ENCODE data around the gene CTXN1. TPM values are rescaled to one million over a fixed set of nuclear protein-coding genes. Genes with fewer than 3 reads are reported as not detected.

CTXN1 gene
- 10 to 100 TPM; 18.3 to 33.3 (median 26.4) TPM for total RNA-seq

- peak within 1 kb of the TSS; percentile 94 to 97 (median 94) for H3K27ac ChIP-seq
- peak; percentile 64 for ATAC-seq
- WGBS, 2 donors (ENCODE audit: low coverage in 1 of 2), result 0 to 7% methylated on average over 1 to 2 of the region's 65 CpGs
Observed at GRCh38 chr19:7926021-7926726, at the start of gene CTXN1. CTXN1 (minus strand) TSS chr19:7926135; CDS start chr19:7925538, 597 bp downstream.

GRCh38 chr19:7975037-7975436 lies 49.1 kb upstream of the CTXN1 start:
- TF ChIP-seq EP300 (IDR thresholded peaks at IDR 0.05) (no peak), CTCF (IDR thresholded peaks at IDR 0.05) (no peak), POLR2AphosphoS5 (IDR thresholded peaks at IDR 0.05) (no peak), POLR2A (IDR thresholded peaks at IDR 0.05) (no peak)
- WGBS, 2 donors (ENCODE audit: low coverage in 1 of 2), result 100% methylated on average over 1 of the region's 7 CpGs; no CpG with 5 or more reads in 1 of the 2 donors
- no peaks in the 10 kb centered on the region for H3K27me3 ChIP-seq
- no peaks in the 10 kb centered on the region for H3K9me3 ChIP-seq
- peaks cover 0 to 95% of the 10 kb centered on the region in 2 donors for H3K36me3 ChIP-seq
- H3K4me1 ChIP-seq, result peaks cover 0 to 13% (median 0%) of the 10 kb centered on the region in 3 donors
- ATAC-seq, result no peak
- no peak overlapping the region for H3K27ac ChIP-seq
- no peak overlapping the region for H3K4me3 ChIP-seq

More at GRCh38 chr19:7926021-7926726, at the start of gene CTXN1:
- no peaks in the 10 kb centered on the region for H3K27me3 ChIP-seq
- peaks cover 0 to 32% of the 10 kb centered on the region in 2 donors for H3K36me3 ChIP-seq
- no peaks in the 10 kb centered on the region for H3K9me3 ChIP-seq
- peak within 1 kb of the TSS; percentile 51 to 80 for H3K4me3 ChIP-seq
- peaks cover 17 to 97% (median 69%) of the 10 kb centered on the region in 3 donors for H3K4me1 ChIP-seq
- peak in 3 of 4 experiments; percentile 33 to 57 (median 41) for TF ChIP-seq CTCF (IDR thresholded peaks at IDR 0.05)
- TF ChIP-seq POLR2AphosphoS5 (IDR thresholded peaks at IDR 0.05), result peak; percentile 7
- TF ChIP-seq EP300 (IDR thresholded peaks at IDR 0.05), result no peak
- TF ChIP-seq POLR2A (IDR thresholded peaks at IDR 0.05), result peak; percentile 11 to 12

GRCh38 chr19:7973883-7974282 lies 47.9 kb upstream of the CTXN1 start:
- Histone ChIP-seq H3K36me3 (peaks cover 0 to 95% of the 10 kb centered on the region in 2 donors), H3K4me1 (peaks cover 0 to 13% (median 0%) of the 10 kb centered on the region in 3 donors), H3K4me3 (no peak overlapping the region), H3K27ac (no peak overlapping the region), H3K9me3 (no peaks in the 10 kb centered on the region), H3K27me3 (no peaks in the 10 kb centered on the region)
- no peak for ATAC-seq
- WGBS, 2 donors (ENCODE audit: low coverage in 1 of 2), result 77% methylated on average over 5 of the region's 12 CpGs; no CpG with 5 or more reads in 1 of the 2 donors
- TF ChIP-seq POLR2A (IDR thresholded peaks at IDR 0.05) (no peak), EP300 (IDR thresholded peaks at IDR 0.05) (no peak), POLR2AphosphoS5 (IDR thresholded peaks at IDR 0.05) (no peak), CTCF (IDR thresholded peaks at IDR 0.05) (no peak)

GRCh38 chr19:7971553-7972520 lies 45.9 kb upstream of the CTXN1 start:
- H3K27me3 ChIP-seq, result no peaks in the 10 kb centered on the region
- no peaks in the 10 kb centered on the region for H3K9me3 ChIP-seq
- H3K4me1 ChIP-seq, result no peaks in the 10 kb centered on the region
- H3K36me3 ChIP-seq, result peaks cover 0 to 95% of the 10 kb centered on the region in 2 donors
- H3K4me3 ChIP-seq, result no peak overlapping the region
- no peak overlapping the region for H3K27ac ChIP-seq
- no peak for TF ChIP-seq POLR2A (IDR thresholded peaks at IDR 0.05)
- no peak for TF ChIP-seq POLR2AphosphoS5 (IDR thresholded peaks at IDR 0.05)
- TF ChIP-seq CTCF (IDR thresholded peaks at IDR 0.05), result no peak
- TF ChIP-seq EP300 (IDR thresholded peaks at IDR 0.05), result no peak
- 100% methylated on average over 1 to 2 of the region's 35 CpGs for WGBS, 2 donors (ENCODE audit: low coverage in 1 of 2)
- ATAC-seq, result no peak

Measured in gastroesophageal sphincter (tissue), 4 donors.